ENCODE measurements around the gene TBC1D10B.

GRCh38 chr16:30398661-30399434 lies 28.6 kb upstream of the TBC1D10B start:
- no peak for TF ChIP-seq CTCF (IDR thresholded peaks at IDR 0.05)
- no peak for TF ChIP-seq POLR2A (IDR thresholded peaks at IDR 0.05)
- TF ChIP-seq EP300 (IDR thresholded peaks at IDR 0.05): no peak

Data from ovary (tissue), 3 donors.